Fibroblast of lung (primary cell): ENCODE results near the gene UQCC2. TPM values are rescaled to one million over a fixed set of nuclear protein-coding genes. Genes with fewer than 3 reads are reported as not detected.

Experiments used
- DNase-seq, 2 donors: peaks; one replicate each; pipeline versions ENCODE4 v3.0.0 to v3.0.0-alpha.2; 2010; ENCODE audit warnings: low read depth in 2 of 2
- H2AFZ ChIP-seq: 2 replicates; pipeline ENCODE4 v1.5.1; 2012; ENCODE audit warnings: low read length, control low read depth, inconsistent platforms
- H3K27ac ChIP-seq: 2 replicates; pipeline ENCODE4 v1.5.1; 2011; ENCODE audit warnings: low read length, control low read depth; ENCODE audit not compliant: insufficient read depth
- H3K27me3 ChIP-seq: 2 replicates; pipeline ENCODE4 v1.5.1; 2011; ENCODE audit warnings: mild to moderate bottlenecking, low read length; ENCODE audit not compliant: control insufficient read depth, insufficient read depth
- H3K36me3 ChIP-seq: 2 replicates; pipeline ENCODE4 v1.5.1; 2011; ENCODE audit warnings: low read length; ENCODE audit not compliant: control insufficient read depth, insufficient read depth
- H3K4me1 ChIP-seq: 2 replicates; pipeline ENCODE4 v1.5.1; 2011; ENCODE audit warnings: low read length; ENCODE audit not compliant: control insufficient read depth, insufficient read depth; ENCODE audit errors: extremely low read depth
- H3K4me2 ChIP-seq: 2 replicates; pipeline ENCODE4 v1.5.1; 2011; ENCODE audit warnings: low read length, control low read depth; ENCODE audit not compliant: insufficient read depth; ENCODE audit errors: extremely low read depth
- H3K4me3 ChIP-seq, 4 experiments: fragments of 200-600 bp in 1 of 4; sonication (generic) in 1 of 4; replicated peaks in 1 of 4; 2 replicates each; pipeline ENCODE4 v1.5.1; 2011 to 2016; ENCODE audit warnings: low read length in 4 of 4, low read depth in 3 of 4, mild to moderate bottlenecking in 3 of 4, control low read depth in 2 of 4, inconsistent platforms in 1 of 4, mixed read lengths in 1 of 4; ENCODE audit not compliant: insufficient read depth in 1 of 4; ENCODE audit errors: control extremely low read depth in 1 of 4
- H3K79me2 ChIP-seq: 2 replicates; pipeline ENCODE4 v1.5.1; 2012; ENCODE audit warnings: mild to moderate bottlenecking, low read length, inconsistent platforms; ENCODE audit not compliant: control insufficient read depth, insufficient read depth
- H3K9ac ChIP-seq: 2 replicates; pipeline ENCODE4 v1.5.1; 2011; ENCODE audit warnings: mild to moderate bottlenecking, low read length, control low read depth; ENCODE audit not compliant: insufficient read depth
- H3K9me3 ChIP-seq: 2 replicates; pipeline ENCODE4 v1.5.1; 2012; ENCODE audit warnings: low read depth, low read length; ENCODE audit not compliant: control insufficient read depth, insufficient read depth
- H4K20me1 ChIP-seq: 2 replicates; pipeline ENCODE4 v1.5.1; 2011; ENCODE audit warnings: low read length; ENCODE audit not compliant: control insufficient read depth, insufficient read depth; ENCODE audit errors: extremely low read depth
- CTCF ChIP-seq, 2 donors: IDR thresholded peaks in 1 of 2; conservative IDR thresholded peaks in 1 of 2; 1 replicate in 1 of 2; 2 replicates in 1 of 2; pipeline ENCODE4 v1.5.1; 2011 to 2012; ENCODE audit warnings: low read length in 2 of 2, control low read depth in 1 of 2, inconsistent platforms in 1 of 2, low read depth in 1 of 2, mild to moderate bottlenecking in 1 of 2
- EZH2 ChIP-seq: IDR thresholded peaks from 2 replicates; pipeline ENCODE4 v1.5.1; 2012; ENCODE audit warnings: low read length, control low read depth, mild to moderate bottlenecking; ENCODE audit errors: missing control alignments
- polyA plus RNA-seq, 2 donors: library from polyadenylated mRNA; depleted of rRNA in 1 of 2; stranded (reverse) in 1 of 2; unstranded in 1 of 2; fragments of >200 nt; gene quantifications; 2 replicates each; pipeline ENCODE4 v1.2.1, GENCODE V29; 2011 to 2012; ENCODE audit warnings: missing spikeins in 1 of 2
- total RNA-seq: library from RNA; depleted of rRNA; stranded (reverse); fragments of >200 nt; gene quantifications from 2 replicates; pipeline ENCODE4 v1.2.1, GENCODE V29; 2014

UQCC2 gene
- total and polyA plus RNA-seq, 2 donors (not counting 1 experiment from before 2014, with no cell fraction given): 33.8 to 36.5 TPM

GRCh38 chr6:33730611-33731010, 19.1 kb upstream of the UQCC2 start:
- Histone ChIP-seq H3K36me3 (no peaks in the 10 kb centered on the region), H3K4me3 (no peak overlapping the region), H2AFZ (no peak overlapping the region), H3K27ac (no peak overlapping the region), H4K20me1 (no peaks in the 10 kb centered on the region), H3K79me2 (no peaks in the 10 kb centered on the region), H3K9me3 (no peaks in the 10 kb centered on the region), H3K4me1 (peaks cover 3% of the 10 kb centered on the region), H3K4me2 (no peak overlapping the region), H3K9ac (no peak overlapping the region), H3K27me3 (peaks cover 4% of the 10 kb centered on the region)
- TF ChIP-seq EZH2: no peak
- no peak for TF ChIP-seq CTCF (conservative IDR thresholded peaks at IDR 0.05 in 1 of 2, IDR thresholded peaks at IDR 0.05 in 1 of 2; ENCODE audit: low read depth in 1 of 2, low read length in 2 of 2)
- DNase-seq: no peak

- DNase-seq: no peak
- TF ChIP-seq EZH2: no peak
- TF ChIP-seq CTCF (conservative IDR thresholded peaks at IDR 0.05 in 1 of 2, IDR thresholded peaks at IDR 0.05 in 1 of 2; ENCODE audit: low read depth in 1 of 2, low read length in 2 of 2): no peak
- no peaks in the 10 kb centered on the region for H3K36me3 ChIP-seq
- peaks cover 3% of the 10 kb centered on the region for H3K4me1 ChIP-seq
- no peak overlapping the region for H3K9ac ChIP-seq
- no peak overlapping the region for H3K4me3 ChIP-seq
- H3K79me2 ChIP-seq: no peaks in the 10 kb centered on the region
- H4K20me1 ChIP-seq: no peaks in the 10 kb centered on the region
- no peak overlapping the region for H3K4me2 ChIP-seq
- no peaks in the 10 kb centered on the region for H3K9me3 ChIP-seq
- peaks cover 10% of the 10 kb centered on the region for H3K27me3 ChIP-seq
- H3K27ac ChIP-seq: no peak overlapping the region
- no peak overlapping the region for H2AFZ ChIP-seq
Observed at GRCh38 chr6:33729059-33729458, 17.6 kb upstream of the UQCC2 start.

- peaks cover 3% of the 10 kb centered on the region for H3K4me1 ChIP-seq
- H3K4me3 ChIP-seq: no peak overlapping the region
- no peaks in the 10 kb centered on the region for H4K20me1 ChIP-seq
- TF ChIP-seq EZH2 (no peak), CTCF (conservative IDR thresholded peaks at IDR 0.05 in 1 of 2, IDR thresholded peaks at IDR 0.05 in 1 of 2; ENCODE audit: low read depth in 1 of 2, low read length in 2 of 2) (no peak)
- no peak overlapping the region for H3K9ac ChIP-seq
- peaks cover 16% of the 10 kb centered on the region for H3K27me3 ChIP-seq
- H3K79me2 ChIP-seq: no peaks in the 10 kb centered on the region
- no peaks in the 10 kb centered on the region for H3K36me3 ChIP-seq
- H3K9me3 ChIP-seq: no peaks in the 10 kb centered on the region
- no peak overlapping the region for H3K27ac ChIP-seq
- H3K4me2 ChIP-seq: no peak overlapping the region
- no peak overlapping the region for H2AFZ ChIP-seq
- DNase-seq: no peak
Observed at GRCh38 chr6:33728438-33728837, 16.9 kb upstream of the UQCC2 start.
